GM12892 (cell line): ENCODE measurements around the gene TKFC.

Experiments
- POLR2A ChIP-seq: IDR thresholded peaks from 2 replicates; pipeline ENCODE4 v1.6.1; 2011; ENCODE audit warnings: low read depth, low read length, control low read depth
- POLR2AphosphoS5 ChIP-seq: IDR thresholded peaks from 2 replicates; pipeline ENCODE4 v1.6.1; 2011; ENCODE audit warnings: low read depth, low read length, control low read depth
- TAF1 ChIP-seq: IDR thresholded peaks from 2 replicates; pipeline ENCODE4 v1.6.1; 2011; ENCODE audit warnings: low read depth, mild to moderate bottlenecking, control low read depth, low read length, borderline replicate concordance

GRCh38 chr11:61347916-61348461 lies 15.0 kb downstream of the TKFC start:
- no peak for TF ChIP-seq POLR2A
- TF ChIP-seq POLR2AphosphoS5: no peak
- no peak for TF ChIP-seq TAF1
